ENCODE data around the gene PGS1.
"Not testable (repeated sequence)": the region's sequence is repeated elsewhere in the genome, so short reads cannot be mapped to it uniquely, and the experiment has no call there.

The PGS1 gene

DNA sequence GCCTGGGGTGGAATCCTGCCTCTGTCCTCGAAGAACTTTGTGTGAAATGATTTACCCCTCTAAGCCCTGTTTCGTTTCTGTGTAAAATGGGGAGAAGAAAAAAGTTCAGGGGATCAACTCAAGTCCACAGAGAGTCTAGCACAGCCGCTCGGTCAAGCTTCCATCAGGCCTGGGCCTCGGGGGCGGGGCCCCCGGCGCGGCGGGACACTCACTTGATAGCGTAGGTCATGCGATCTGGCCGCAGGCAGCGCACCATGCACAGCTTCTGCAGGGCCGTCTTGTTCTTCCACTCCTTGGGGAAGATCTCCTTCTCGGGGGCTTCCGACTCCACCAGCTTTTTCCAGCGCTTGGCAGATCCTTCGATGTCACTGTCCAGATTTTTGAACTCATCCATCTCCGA, 65.9 kb downstream of the PGS1 start:
- no peak for DNase-seq (ENCODE audit: low read depth in 2 of 2)

DNA sequence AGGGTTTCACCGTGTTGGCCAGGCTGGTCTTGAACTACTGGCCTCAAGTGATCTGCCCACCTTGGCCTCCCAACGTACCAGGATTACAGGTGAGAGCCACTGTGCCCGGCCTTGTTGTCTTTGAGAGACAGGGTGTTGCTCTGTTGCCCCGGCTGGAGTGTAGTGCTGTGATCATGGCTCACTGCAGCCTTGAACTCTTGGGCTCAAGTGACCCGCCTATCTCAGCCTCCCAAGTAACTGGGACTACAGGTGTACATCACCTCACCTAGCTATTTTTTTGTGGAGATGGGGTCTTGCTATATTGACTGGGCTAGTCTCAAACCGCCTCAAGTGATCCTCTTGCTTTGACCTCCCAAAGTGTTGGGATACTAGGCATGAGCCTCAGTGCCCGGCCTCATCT, 68.4 kb downstream of the PGS1 start:
- DNase-seq (ENCODE audit: low read depth in 2 of 2): no peak

DNA sequence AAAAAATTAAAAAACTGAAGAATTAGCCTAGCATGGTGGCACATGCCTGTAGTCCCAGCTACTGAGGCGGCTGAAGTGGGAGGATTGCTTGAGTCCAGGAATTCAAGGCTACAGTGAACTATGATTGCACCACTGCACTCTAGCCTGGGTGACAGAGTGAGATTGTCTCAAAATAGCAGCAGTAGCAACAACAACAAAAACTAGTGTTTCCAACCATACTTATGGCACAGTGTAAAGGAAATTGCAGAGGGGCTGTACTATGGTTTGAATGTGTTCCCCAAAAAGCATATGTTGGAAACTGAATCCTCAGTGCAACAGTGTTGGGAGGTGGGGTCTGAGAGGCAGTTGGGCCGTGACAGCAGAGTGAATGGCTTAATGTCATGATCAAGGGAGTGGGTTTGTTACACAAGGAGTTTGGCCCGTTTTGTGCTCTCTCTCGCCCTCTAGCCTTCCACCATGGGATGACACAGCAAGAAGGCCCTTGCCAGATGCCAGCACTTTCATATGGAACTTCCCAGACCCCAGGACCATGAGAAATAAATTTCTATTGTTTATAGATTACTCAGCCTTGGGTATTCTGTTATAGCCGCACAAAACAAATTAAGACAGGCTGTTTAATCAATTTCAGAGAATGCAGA, 70.0 kb downstream of the PGS1 start:
- no peak for DNase-seq (ENCODE audit: low read depth in 2 of 2)

- DNase-seq (ENCODE audit: low read depth in 2 of 2): no peak
Measured at GRCh38 chr17:78449983-78450595, 71.6 kb downstream of the PGS1 start.

- no peak for DNase-seq (ENCODE audit: low read depth in 2 of 2)
Measured at GRCh38 chr17:78450696-78451345, 72.4 kb downstream of the PGS1 start.

DNA sequence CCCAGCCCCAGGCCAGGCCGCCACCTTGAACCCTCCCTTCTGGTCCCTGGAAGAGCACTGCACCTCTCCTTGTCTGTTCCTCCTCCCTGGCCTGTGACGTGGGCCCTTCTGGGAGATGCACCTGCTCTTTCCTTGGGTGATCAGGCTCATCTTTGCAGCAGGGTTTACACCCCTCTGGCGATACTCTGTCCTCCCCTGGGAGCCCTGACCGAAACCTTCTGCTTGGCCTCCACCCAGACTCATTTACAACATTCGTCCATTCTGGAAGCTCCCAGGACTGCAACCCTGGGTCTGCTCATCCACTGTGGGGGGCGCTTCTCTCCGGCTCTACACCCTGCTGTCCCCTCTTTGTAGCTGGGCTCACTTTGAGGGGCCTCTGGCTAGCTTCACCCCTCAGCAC, 73.3 kb downstream of the PGS1 start:
- DNase-seq (ENCODE audit: low read depth in 2 of 2): no peak

GRCh38 chr17:78454346-78454745, 75.9 kb downstream of the PGS1 start:
- DNase-seq (ENCODE audit: low read depth in 2 of 2): no peak

- no peak for DNase-seq (ENCODE audit: low read depth in 2 of 2)
Measured at GRCh38 chr17:78458091-78458490, 79.6 kb downstream of the PGS1 start.

GRCh38 chr17:78458736-78459335, 80.4 kb downstream of the PGS1 start:
- no peak for DNase-seq (ENCODE audit: low read depth in 2 of 2)

- DNase-seq (ENCODE audit: low read depth in 2 of 2): no peak
Measured at GRCh38 chr17:78459696-78460095, 81.2 kb downstream of the PGS1 start.

GRCh38 chr17:78460176-78460675, 81.8 kb downstream of the PGS1 start:
- no peak for DNase-seq (ENCODE audit: low read depth in 2 of 2)

- DNase-seq (ENCODE audit: low read depth in 2 of 2): no peak
Measured at GRCh38 chr17:78460951-78461798, 82.7 kb downstream of the PGS1 start.

DNA sequence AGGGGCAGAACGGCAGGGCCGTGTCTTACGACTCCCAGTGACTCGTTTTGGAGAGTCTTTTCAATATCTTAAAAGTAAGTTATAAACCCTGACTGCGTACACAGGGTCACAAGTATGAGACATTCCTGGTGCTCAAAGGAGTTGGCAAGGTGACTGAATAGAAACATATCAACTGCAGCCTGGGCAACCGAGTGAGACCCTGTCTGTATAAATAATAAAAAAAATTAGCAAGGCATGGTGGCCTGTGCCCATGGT, 83.3 kb downstream of the PGS1 start:
- DNase-seq (ENCODE audit: low read depth in 2 of 2): no peak

DNA sequence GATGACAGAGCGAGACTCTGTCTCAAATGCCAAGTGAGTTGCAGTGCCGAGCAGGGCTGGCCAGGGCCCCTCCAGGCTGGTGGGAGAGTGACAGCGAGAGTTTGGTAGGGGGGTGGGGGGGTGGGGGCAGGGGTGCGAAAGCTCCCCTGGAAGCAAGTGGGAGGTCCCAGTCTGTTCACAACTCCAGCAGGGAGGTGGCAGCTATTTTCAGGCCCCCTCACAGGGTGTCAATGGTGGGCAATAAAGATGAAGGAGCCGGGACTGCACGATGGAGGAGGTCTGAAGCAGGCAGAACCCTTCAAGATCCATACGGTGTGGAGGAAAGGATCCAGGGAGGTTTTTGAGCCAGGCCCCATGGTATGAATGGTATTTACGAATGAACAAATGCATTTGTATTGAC, 83.7 kb downstream of the PGS1 start:
- no peak for DNase-seq (ENCODE audit: low read depth in 2 of 2)

GRCh38 chr17:78466109-78466785, 87.8 kb downstream of the PGS1 start:
- not testable (repeated sequence) for DNase-seq (ENCODE audit: low read depth in 2 of 2)

- no peak for DNase-seq (ENCODE audit: low read depth in 2 of 2)
Measured at GRCh38 chr17:78466786-78467715, 88.6 kb downstream of the PGS1 start.

DNA sequence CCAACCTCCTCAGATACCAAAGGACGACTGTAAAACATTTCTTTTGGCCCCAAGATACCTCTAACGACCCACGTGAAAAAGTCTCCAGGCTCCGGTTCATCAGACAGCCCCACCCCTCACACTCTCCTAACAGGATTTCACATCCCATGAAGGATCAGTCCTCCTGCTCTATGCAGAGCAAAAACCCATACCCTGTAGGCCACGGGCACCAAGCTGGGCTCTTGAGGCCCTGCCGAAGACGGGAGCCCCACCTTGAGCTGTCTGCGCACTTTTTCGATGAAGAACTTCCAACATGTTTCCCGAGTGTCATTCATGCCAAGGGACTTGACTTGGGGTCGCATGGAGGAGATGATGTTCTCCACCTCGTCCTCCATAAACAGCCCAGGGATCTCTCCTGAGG, 89.9 kb downstream of the PGS1 start:
- DNase-seq (ENCODE audit: low read depth in 2 of 2): no peak

DNA sequence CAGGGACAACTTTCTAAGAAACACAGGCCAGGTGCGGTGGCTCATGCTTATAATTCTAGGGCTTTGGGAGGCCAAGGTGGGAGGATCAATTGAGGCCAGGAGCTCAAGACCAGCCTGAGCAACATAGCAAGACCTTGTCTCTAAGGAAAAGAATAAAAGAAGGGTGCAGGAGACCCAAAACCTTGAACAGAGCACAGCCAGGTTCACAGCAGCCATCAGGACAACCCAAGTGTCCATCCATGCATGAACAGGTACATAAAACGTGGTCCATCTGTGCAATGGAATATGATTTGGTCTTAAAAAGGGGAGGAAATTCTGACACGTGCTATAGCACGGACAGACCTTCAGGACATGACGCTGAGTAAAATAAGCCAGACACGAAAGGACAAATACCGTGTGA, 91.0 kb downstream of the PGS1 start:
- no peak for DNase-seq (ENCODE audit: low read depth in 2 of 2)

DNA sequence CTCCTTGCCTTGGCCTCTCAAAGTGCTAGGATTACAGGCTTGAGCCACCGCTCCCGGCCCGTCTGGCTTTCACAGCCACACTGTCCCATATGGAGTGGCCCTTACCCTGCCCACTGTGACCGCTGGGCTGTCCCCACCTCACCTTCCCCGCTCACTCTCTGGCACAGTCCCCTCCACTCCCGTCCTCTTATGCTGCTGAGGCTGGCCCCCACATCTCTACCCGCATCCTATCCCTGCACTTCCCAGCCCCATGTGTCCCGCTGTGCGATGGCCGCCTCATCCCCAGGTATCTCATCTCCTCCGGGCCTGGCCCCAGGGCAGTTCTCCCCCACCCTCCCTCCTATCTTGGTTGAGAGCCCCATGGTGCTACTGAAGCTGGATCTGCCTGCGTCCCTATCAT, 93.2 kb downstream of the PGS1 start:
- DNase-seq (ENCODE audit: low read depth in 2 of 2): no peak
